Forelimb muscle (tissue), 1 donor: ENCODE measurements around the gene IL18BP. TPM values are rescaled to one million over a fixed set of nuclear protein-coding genes. Genes with fewer than 3 reads are reported as not detected.

Experiments used
- DNase-seq: peaks from one replicate; pipeline ENCODE4 v3.0.0-alpha.2; 2013; ENCODE audit warnings: low read depth
- polyA plus RNA-seq: library from polyadenylated mRNA; unstranded; fragments of 120-200 nt; gene quantifications from one replicate; pipeline ENCODE4 v1.2.1, GENCODE V29; 2013; ENCODE audit not compliant: insufficient read length

Gene IL18BP
- polyA plus RNA-seq, result 8.2 TPM

DNA sequence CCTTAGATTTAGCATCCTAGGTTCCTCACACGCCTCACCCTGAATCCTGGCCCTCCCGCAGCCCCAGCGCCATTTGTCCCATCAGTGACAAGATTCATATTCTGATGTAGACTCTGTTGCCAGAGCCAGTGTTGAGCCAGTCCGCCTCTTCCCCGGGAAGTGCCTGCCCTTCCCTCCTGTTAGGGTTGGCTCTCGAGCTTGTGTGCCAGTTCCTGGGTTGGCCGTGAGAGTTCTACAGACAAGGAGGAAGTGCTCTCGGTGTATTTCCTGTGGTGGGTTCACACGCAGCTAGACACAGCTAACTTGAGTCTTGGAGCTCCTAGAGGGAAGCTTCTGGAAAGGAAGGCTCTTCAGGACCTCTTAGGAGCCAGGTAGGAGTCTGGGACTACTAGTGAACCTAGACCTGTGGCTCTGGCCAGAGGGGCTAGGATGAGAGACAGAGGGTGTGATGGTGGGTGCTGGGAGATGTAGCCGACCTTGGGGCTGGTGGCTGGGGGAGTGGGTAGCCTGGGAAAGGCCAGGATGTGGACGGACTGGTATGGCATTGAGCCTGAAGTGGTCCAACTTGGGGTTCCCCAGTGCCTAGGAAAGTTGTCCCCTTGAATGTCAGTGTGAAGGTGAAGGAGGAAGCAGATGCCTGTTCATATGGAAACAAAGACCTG, at the start of gene IL18BP:
TSS of gene IL18BP (plus strand) at position 261 of the 662 bp plus-strand sequence. CDS start 1,076 bp downstream, outside the sequence.
- no peak for DNase-seq

DNA sequence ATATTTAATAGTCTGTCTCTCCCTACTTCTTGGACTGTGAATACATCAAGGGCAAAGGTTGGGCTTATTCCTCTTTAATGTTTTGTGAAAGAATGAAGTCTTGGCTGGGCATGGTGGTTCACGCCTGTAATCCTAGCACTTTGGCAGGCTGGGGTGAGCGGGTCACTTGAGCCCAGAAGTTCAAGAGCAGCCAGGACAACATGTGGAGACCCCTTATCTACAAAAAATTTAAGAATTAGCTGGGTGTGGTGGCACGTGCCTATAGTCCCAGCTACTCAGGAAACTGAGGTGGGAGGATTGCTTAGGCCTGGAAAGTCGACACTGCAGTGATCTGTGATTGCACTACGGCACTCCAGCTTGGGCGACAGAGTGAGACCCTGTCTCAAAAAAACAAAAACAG, 49.7 kb upstream of the IL18BP start:
- DNase-seq, result no peak

DNA sequence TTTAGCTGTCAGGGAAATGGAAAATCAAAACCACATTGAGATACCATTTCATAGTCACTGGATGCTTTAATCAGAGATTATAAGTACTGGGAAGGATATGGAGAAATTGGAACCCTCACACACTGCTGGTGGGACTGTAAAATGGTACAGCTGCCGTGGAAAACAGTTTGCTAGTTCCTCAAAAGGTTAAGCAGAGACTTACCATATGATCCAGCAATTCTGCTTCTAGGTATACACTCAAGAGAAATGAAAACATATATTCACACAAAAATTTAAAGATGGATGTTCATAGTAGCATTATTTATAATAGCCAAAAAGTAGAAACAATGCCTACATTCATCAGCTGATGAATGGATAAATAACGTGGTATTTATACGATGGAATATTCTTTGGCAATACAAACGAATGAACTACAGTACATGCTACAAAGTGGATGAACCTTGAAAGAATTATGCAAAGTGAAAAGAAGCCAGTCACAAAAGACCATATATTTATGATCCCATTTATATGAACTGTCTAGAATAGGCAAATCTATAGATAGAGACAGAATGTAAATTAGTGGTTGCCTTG, 46.9 kb upstream of the IL18BP start:
- DNase-seq, result no peak

DNA sequence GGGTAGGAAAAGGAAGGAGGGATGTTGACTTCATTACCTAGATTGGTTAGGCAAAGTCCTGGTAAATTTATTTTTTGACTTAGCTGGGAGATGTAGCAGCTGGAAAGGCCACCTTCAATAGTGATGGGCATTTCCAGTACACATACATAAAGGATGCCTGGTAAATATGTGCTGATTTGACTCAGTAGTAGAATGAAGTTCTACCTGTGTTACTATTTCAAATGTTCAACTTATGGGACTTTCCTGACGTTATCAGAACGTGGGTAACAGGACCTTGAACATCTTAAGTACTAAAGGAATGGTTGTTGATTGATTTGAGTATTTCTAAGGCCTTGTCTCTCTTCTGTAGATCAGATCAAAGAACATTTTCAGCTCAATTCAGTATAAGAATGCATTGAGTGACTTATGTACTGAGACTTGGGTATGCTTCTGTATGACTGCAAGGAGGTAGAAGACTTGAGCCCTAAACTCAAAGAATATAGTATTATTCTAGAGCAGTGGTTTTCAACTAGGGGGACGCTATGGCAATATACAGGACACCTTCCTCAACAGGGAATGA, 42.7 kb upstream of the IL18BP start:
- no peak for DNase-seq

DNA sequence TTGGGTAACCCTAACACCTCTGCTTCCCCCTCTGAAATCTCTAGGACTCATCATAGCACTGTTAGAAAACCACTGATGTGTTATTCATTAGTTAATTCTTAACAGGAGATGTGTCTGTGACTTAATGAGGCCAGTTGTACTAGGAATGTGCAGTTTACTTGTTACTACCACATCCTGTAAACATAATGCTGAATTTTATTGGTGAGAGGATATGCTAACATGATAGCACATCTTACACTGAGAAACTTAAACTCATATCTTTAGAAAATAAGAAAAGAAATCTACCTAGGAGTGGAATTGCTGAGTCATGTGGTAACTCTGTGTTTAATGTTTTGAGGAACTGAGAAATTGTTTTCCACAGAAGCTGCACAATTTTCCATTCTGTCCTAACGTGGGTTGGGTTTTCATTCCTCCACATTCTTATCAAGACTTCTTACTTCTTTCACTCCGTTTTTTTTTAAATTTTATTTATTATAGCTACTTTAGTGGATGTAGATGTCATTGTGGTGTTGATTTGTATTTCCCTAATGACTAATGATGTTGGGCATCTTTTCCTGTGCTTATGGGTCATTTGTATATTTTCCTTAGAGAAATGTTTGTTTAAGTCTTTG, 36.2 kb upstream of the IL18BP start:
- no peak for DNase-seq

DNA sequence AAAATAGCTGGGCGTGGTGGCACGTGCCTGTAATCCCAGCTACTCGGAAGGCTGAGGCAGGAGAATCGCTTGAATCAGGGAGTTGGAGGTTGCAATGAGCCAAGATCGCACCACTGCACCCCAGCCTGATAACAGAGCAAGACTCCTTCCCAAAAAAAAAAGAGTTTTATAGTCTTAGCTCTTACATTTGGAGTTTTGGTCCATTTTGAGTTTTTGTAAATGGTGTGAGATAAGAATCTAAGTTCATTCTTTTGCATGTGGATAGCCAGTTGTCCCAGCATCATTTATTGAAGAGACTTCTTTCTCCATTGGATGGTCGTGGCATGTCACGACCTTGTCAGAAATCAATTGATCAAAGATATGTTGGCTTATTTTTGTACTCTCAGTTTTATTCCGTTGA, 35.2 kb upstream of the IL18BP start:
- DNase-seq, result no peak

DNA sequence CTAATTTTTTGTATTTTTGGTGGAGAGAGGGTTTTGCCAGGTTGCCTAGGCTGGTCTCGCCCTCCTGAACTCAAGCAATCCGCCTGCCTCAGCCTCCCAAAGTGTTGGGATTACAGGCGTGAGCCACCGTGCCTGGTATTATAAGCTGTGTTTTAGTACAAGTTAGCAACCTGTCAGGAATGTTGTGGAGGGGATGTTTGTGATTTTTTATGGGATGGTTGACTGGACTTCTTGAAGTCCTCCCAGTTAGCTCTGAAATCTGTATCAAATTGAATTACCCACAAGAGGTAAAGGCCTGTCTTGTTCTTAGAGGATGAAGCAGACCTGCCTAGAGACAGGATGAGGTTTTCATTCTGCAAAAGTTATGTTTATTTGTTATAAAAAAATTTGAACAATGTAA, 34.1 kb upstream of the IL18BP start:
- DNase-seq, result no peak

DNA sequence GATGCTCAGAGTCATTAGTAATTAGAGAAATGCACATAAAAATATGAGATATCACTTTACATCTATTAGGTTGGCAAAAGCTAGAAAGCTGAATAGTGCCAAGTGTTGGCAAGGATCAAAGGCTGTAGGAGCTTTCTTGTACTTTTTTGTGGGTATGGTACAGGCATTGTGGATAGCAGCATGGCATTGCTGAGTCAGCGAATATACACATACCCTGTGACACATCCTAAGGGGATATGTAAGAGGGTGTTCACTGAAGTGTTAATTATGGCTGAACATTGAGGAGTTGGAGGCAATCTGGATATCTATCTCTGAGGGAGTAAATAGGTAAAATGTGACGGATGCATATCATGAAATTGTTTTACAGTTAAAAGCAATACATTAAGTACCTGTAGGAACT, 27.0 kb upstream of the IL18BP start:
- DNase-seq, result no peak

DNA sequence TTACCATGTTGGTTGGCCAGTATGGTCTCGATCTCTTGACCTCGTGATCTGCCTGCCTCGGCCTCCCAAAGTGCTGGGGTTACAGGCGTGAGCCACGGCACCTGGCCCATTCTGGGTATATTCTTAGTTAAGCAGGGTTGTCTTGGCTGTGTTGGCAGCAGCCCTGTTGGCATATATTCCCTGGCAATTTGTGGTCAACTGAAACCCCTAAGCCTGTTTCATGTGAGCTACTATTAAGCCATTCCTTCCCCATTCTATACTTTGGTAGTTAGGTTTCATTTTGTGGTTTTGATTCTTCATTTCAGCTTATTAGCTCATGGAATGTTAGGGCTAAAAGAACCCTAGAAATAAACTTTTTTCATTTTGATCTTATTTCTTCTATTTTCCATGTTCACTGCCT, 22.2 kb upstream of the IL18BP start:
- DNase-seq, result no peak

DNA sequence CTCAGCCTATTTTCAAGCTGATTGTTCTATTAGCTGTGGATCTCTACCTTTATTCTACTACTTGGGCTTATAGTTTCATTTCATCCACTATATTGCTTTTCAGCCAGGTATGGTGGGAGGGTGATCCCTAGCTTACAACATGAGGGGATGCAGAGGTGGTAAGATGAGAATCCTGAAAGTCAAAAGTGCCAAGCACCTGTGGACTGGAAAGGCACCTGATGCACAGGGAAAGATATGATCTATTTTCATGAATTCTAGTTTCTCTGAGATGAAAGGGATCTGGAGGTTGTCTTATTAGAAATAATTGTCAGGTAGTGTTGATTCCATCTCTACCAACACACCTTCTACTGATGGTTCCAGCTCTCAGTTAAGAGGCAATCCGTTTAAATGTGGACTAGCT, 21.6 kb upstream of the IL18BP start:
- no peak for DNase-seq

DNA sequence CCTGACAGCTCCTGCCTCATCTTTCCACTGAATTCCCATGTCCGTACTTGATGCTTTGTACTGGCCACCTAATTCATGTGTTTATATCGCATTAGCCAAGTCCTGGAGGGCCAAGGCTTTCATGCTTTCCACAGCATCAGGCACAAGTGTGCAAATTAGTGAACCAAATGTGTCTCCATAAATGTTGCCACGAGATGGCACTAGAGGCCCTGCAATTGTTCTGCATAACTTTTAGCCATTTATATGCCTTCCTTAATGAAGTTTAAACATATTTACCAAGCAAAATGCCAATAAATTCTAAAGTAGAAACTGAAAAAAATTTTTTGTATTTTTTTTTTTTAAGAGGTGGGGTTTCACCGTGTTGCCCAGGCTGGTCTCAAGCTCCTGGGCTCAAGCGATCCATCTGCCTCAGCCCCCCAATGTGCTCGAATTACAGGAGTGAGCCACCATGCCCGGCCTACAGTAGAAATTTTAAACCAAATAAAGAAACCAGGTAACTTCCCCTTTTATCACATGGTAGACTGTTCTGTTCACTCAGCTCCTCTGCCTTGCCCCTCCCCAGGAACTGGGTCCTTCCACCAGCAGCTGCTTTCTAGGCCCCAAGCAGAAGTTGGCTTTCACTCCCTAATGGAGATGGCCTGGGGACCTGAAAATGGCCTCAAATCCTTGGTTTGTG, 20.8 kb upstream of the IL18BP start:
- DNase-seq, result no peak

DNA sequence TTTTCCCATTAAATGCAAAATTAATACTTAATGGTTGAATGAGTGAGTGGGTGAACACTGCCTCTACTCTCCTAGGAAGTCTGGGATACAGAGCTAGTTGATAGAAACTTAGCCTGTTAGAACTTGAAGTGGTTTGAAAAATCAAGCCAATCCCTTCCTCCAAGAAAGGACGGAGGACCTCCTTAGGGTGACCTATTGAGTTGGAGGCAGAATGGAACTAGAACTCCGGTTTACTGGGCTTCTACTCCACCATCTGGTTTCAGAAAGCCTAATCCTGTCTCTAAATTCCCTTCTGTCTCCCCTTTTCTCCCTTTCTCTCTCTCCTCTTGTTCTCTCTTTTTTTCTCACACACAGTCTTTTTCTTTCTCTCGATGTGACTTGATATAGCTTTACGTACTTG, 19.6 kb upstream of the IL18BP start:
- DNase-seq, result no peak

DNA sequence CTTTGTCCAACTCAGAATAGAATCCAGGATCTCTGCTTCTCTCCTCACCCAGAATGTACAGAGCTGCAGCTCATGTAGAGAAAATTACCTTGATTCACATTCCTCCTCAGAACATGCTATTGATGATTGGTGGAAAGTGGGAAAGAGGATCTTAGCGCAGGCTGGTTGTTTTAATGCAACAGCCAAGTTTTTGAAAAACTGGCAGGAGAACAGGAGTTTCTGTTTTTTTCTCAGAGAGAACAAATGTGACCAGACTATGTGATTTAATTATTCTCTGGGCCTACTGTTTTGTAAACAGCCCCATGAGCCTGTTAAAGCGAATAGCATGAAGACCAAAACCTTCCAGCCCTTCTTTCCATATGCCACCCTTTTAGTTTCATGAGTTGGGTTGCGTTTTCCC, 19.1 kb upstream of the IL18BP start:
- no peak for DNase-seq

DNA sequence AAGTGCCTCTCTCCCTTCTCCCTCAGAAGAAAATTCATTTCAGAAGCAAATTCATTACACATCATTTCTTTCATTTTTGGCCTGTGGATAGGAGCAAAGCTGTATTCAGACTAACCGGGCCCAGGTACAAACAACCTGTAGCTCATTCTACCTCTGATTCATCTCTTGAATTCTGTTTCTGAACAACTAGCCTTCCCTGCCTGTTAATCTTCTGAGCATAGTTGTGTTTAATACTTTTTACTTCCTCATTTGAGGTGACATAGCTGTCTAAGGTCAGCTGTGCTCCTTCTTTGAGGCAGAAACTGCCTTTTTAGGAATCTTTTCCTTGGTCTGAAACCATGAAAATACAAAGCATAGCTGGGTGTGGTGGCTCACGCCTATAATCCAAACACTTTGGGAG, 12.6 kb upstream of the IL18BP start:
- no peak for DNase-seq

DNA sequence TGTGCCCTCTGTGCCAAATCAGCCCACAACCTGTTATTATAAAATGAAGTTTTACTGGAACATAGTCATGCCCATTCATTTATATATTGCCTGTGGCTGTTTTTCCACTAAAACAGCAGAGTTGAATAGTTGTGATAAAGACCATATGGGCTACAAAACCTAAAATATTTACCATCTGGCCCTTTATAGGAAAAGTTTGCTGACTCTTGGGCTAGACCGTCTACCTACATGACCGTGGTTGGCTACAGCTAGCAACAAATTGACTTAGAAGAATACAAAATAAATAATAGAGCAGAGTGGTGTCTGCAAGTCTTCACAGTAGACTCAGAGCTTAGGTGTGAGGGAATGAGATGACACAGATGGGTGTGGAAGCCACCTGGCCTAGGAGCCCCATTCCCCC, 11.2 kb upstream of the IL18BP start:
- no peak for DNase-seq

DNA sequence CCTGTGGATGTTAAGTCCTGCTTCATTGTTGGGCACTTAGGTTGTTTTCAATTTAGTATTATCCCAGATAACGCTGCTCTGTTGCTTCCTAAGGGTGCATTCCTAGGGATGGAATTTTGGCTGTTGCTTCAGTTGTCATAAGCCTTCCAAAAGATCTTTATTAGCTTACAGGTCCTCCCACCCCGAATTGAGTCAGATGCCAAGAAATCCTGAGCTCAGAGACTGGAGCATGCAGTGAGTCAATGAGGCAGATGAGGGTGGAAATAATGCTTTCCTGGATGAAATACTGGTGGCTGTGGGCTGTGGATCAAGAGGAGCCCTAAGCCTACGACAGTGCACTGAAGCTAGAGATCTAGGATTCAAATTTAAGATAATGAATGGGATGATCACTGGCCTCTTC, 10.7 kb upstream of the IL18BP start:
- no peak for DNase-seq

DNA sequence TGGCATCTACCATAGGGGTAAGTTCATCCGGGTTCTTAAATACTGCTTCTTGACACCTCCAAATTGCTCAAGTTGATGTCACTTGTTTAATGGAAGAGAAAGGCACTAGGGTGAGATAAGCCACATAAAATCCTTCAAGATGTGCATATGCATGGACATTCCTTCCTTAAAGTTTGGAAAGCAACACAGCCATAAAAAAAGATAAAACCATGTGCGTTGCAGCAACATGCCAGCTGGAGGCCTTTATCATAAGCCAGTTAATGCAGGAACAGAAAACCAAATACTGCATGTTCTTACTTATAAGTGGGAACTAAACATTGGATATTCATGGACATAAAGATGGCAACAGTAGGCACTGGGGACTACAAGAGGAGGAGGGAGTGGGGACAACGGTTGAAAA, 8.0 kb upstream of the IL18BP start:
- no peak for DNase-seq

DNA sequence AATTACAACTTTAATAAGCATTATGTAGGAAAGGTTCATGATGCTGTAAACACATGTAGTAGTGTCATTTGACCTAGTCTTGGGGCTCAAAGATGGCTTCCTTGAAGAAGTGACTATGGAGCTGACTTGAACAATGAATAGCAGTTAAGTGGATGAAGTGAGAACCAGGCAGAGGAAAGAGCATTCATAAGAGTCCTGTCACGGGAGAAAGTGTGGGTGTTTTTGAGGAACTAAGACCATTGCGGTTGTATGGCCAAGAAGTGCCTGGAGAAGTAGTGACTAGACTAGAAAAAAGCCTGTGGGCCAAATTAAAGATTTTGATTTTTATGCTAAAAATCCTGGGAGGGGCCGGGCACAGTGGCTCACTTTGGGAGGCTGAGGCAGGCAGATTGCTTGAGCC, 7.2 kb upstream of the IL18BP start:
- DNase-seq, result no peak

DNA sequence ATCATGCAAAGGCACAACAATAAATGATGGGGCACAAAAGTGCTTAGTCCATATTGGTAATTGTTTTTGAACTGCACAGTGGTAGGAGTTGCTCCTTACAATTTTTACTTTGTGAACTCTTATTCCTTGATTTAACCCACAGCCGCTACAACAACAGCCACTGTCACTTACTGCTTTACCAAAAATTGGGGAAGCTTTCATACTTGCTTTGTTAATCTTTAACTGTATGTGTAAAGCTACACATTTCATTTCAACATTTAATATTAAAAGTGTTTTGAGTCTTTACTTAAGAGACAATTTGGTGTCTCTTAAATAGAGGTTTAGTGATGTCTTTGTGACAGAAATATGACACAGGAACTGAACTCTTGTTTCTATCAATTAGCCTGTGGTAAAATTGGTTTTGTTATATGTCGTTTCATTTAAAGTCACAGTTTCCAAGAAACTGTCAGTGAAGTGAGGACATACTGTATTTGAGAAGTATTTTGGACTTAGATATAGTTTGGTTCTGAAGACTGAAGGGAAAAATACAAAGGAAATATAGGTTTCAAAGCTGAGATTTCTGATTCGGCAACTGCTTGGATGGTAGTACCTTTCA, 6.5 kb upstream of the IL18BP start:
- DNase-seq, result no peak

DNA sequence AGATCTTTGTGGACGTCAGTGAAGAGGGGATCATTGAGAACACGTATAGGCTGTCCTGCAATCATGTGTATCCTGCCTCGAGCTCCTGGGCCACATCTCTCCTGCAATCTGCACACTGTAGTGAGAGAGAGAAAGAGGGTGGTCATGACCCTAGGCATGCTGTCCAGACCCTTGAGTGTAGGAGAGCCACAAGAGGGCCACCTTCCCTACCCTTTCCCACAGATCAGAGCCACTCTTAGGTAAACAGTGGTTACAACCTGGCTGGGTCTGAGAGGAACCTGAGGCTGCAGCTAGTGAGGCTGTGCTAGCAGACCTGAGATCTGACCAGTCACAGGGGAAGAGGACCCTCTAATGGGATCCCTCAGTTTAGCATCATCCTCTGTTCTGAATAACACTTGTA, 3.9 kb upstream of the IL18BP start:
- DNase-seq, result no peak

DNA sequence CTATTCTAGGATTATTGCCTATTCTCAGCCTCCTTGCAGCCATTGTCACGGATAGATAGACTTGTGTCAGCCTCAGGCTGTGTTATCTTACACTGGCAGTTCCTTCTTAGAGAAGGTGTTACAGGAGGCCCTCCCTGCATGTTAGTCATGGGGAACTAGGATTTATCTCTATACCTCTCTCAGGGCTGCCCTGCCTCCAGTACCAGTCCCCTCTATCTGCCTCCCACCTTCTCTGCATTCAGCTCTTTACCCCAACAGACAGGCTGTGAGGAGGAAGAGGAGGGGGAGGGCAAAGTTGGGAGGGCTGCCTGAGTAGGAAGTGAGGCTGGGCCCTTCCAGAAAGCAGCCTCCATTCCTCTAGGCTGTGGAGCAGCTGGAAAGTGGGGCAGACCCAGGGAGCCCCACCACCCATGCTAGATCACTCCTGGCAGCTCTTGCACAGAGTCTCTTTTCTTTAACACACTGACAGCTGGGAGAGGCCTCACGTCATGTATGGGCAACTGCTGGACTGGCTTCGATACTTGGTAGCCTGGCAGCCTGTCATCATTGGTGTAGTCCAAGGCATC, 2.9 kb upstream of the IL18BP start:
- no peak for DNase-seq

DNA sequence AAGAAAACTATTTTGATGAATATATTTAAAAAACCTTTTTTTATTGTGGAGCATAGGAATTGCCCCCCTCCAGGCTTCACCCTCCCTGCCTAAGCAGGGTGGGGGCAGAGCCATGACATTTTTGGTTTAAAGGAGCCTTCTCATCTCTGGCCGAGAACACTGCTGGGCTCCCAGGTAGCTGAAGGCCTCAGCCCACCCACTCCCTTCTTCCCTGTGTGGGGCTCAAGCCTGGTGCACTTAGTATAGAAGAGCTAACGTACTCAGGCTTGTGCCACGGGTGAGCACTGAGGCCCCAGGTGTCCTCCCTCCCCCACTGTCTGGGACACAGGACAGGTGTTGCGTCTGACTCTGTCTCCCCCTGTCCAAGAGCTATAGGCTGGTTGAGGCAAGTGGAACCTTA, 2.2 kb upstream of the IL18BP start:
- no peak for DNase-seq
